GM12878 (cell line): ENCODE data around the gene ZGLP1. TPM values are rescaled to one million over a fixed set of nuclear protein-coding genes. Genes with fewer than 3 reads are reported as not detected.

Source experiments
- ATAC-seq: fragments of 200-7000 bp; cut with Tn5 transposase; 3 replicates; pipeline ENCODE4 v1.9.1; 2020; ENCODE audit warnings: mild to moderate bottlenecking, moderate library complexity
- BruUV-seq: library from RNA; stranded (reverse); fragments of 400-500 nt; replicated peaks from 2 replicates; lab custom pipeline; 2021; lab: Mats Ljungman, UMichigan
- CTCF ChIA-PET: fragments of 300-600 bp; sonication (Branson Sonifier 250); formaldehyde crosslinking; extraction: SDS; loops from one replicate; lab custom pipeline; 2021; ENCODE audit warnings: inconsistent platforms; lab: Yijun Ruan, JAX
- POLR2A ChIA-PET: fragments of 350-600 bp; formaldehyde crosslinking; extraction: SDS; loops from one replicate; lab custom pipeline; 2021; ENCODE audit warnings: inconsistent platforms; lab: Charles Lee
- RAD21 ChIA-PET: fragments of 300-600 bp; sonication (Branson Sonifier 250); formaldehyde crosslinking; loops from one replicate; lab custom pipeline; 2023; ENCODE audit warnings: antibody characterized with exemption; ENCODE audit not compliant: unreplicated experiment; lab: Charles Lee
- SMC1A ChIA-PET: fragments of 300-600 bp; sonication (Branson Sonifier 250); formaldehyde crosslinking; loops from one replicate; lab custom pipeline; 2023; ENCODE audit not compliant: unreplicated experiment, uncharacterized antibody; lab: Charles Lee
- DNase-seq: peaks from one replicate; pipeline ENCODE4 v3.0.0-alpha.2; 2011; ENCODE audit warnings: low read depth, low spot score
- FAIRE-seq: peaks from 3 replicates; lab custom pipeline; 2011; peaks lifted over from hg19 to GRCh38; lab: Jason Lieb, UNC
- H2AFZ ChIP-seq: 2 replicates; pipeline ENCODE4 v1.6.0; 2011; ENCODE audit warnings: low read depth, low read length, control low read depth; ENCODE audit not compliant: control insufficient read depth
- H3K27ac ChIP-seq: 2 replicates; pipeline ENCODE4 v1.5.1; 2011; ENCODE audit warnings: control low read depth; ENCODE audit not compliant: control insufficient read depth, insufficient read depth
- H3K27me3 ChIP-seq, 2 experiments: replicated peaks in 1 of 2; 2 replicates each; pipeline versions ENCODE4 v1.6.0 to v1.6.1; 2011; ENCODE audit warnings: low read length in 1 of 2; ENCODE audit not compliant: control insufficient read depth in 2 of 2, insufficient read depth in 2 of 2
- H3K36me3 ChIP-seq, 2 experiments: 2 replicates each; pipeline ENCODE4 v1.5.1; 2011; ENCODE audit warnings: low read length in 1 of 2; ENCODE audit not compliant: control insufficient read depth in 2 of 2, insufficient read depth in 2 of 2
- H3K4me1 ChIP-seq: 2 replicates; pipeline ENCODE4 v1.6.1; 2011; ENCODE audit warnings: mild to moderate bottlenecking, low read length, moderate library complexity, mixed read lengths; ENCODE audit not compliant: control insufficient read depth, insufficient read depth
- H3K4me2 ChIP-seq: 2 replicates; pipeline ENCODE4 v1.6.0; 2011; ENCODE audit warnings: control low read depth; ENCODE audit not compliant: control insufficient read depth, insufficient read depth
- H3K4me3 ChIP-seq: fragments of 200-600 bp; sonication (generic); 2 replicates; pipeline ENCODE4 v1.5.1; 2016
- H3K79me2 ChIP-seq: 2 replicates; pipeline ENCODE4 v1.6.0; 2011; ENCODE audit warnings: low read length; ENCODE audit not compliant: control insufficient read depth, insufficient read depth
- H3K9ac ChIP-seq: 2 replicates; pipeline ENCODE4 v1.8.0; 2011; ENCODE audit warnings: low read length, control low read depth, mixed read lengths; ENCODE audit not compliant: control insufficient read depth, insufficient read depth
- H3K9me3 ChIP-seq: replicated peaks from 3 replicates; pipeline ENCODE4 v1.5.1; 2011; ENCODE audit warnings: mild to moderate bottlenecking, low read length; ENCODE audit not compliant: control insufficient read depth, insufficient read depth
- H4K20me1 ChIP-seq: 2 replicates; pipeline ENCODE4 v1.6.0; 2011; ENCODE audit not compliant: control insufficient read depth, insufficient read depth
- BCL11A ChIP-seq: IDR thresholded peaks from 2 replicates; pipeline ENCODE4 v1.6.1; 2011; ENCODE audit warnings: low read depth, low read length
- BHLHE40 ChIP-seq, 2 experiments: fragments of 450-650 bp in 1 of 2; IDR thresholded peaks; 2 replicates each; pipeline ENCODE4 v1.6.1; 2011 to 2017; ENCODE audit warnings: low read depth in 2 of 2, borderline replicate concordance in 1 of 2, improper control_type of control experiment in 1 of 2, low read length in 1 of 2, mild to moderate bottlenecking in 1 of 2
- EP300 ChIP-seq, 2 experiments: fragments of 150-350 bp in 1 of 2; IDR thresholded peaks; 2 replicates each; pipeline ENCODE4 v1.6.1; 2011 to 2012; ENCODE audit warnings: low read depth in 2 of 2, low read length in 2 of 2, borderline replicate concordance in 1 of 2, improper control_type of control experiment in 1 of 2, inconsistent platforms in 1 of 2; ENCODE audit not compliant: control insufficient read depth in 1 of 2
- ESRRA ChIP-seq: IDR thresholded peaks from 2 replicates; pipeline ENCODE4 v1.6.1; 2012; ENCODE audit warnings: mild to moderate bottlenecking, low read length, improper control_type of control experiment
- MAX ChIP-seq: IDR thresholded peaks from 2 replicates; pipeline ENCODE4 v1.6.1; 2012; ENCODE audit warnings: low read depth, low read length, improper control_type of control experiment
- MEF2B ChIP-seq: fragments of 450-650 bp; IDR thresholded peaks from 2 replicates; pipeline ENCODE4 v1.6.1; 2018; ENCODE audit warnings: mild to moderate bottlenecking, moderate library complexity; ENCODE audit not compliant: partially characterized antibody, poor library complexity, severe bottlenecking
- NFYA ChIP-seq: IDR thresholded peaks from 2 replicates; pipeline ENCODE4 v1.6.1; 2011; ENCODE audit warnings: low read depth, mild to moderate bottlenecking, low read length, improper control_type of control experiment, borderline replicate concordance
- POLR2AphosphoS5 ChIP-seq: IDR thresholded peaks from 2 replicates; pipeline ENCODE4 v1.6.1; 2011; ENCODE audit warnings: mild to moderate bottlenecking, low read length, inconsistent platforms
- PRDM15 ChIP-seq: fragments of 450-650 bp; formaldehyde crosslinking; IDR thresholded peaks from 2 replicates; pipeline ENCODE4 v1.4.0; 2020; ENCODE audit warnings: mild to moderate bottlenecking, moderate library complexity
- SKIL ChIP-seq: fragments of 450-650 bp; IDR thresholded peaks from 2 replicates; pipeline ENCODE4 v1.6.1; 2017; ENCODE audit warnings: mild to moderate bottlenecking, low read depth, inconsistent platforms; ENCODE audit not compliant: poor library complexity, severe bottlenecking
- SPI1 ChIP-seq: IDR thresholded peaks from 2 replicates; pipeline ENCODE4 v1.6.1; 2011; ENCODE audit warnings: low read depth, mild to moderate bottlenecking, low read length, moderate library complexity, borderline replicate concordance; ENCODE audit not compliant: insufficient read depth
- ZBTB33 ChIP-seq: fragments of 450-650 bp; IDR thresholded peaks from 2 replicates; pipeline ENCODE4 v1.6.1; 2017; ENCODE audit warnings: mild to moderate bottlenecking
- WGBS: methylation state at CpG from one replicate; pipeline ENCODE4 v1.1.6; 2016; ENCODE audit warnings: low lambda C conversion rate; ENCODE audit not compliant: insufficient replicate concordance, insufficient coverage; ENCODE audit errors: missing lambda C conversion rate; 5-methylcytosine and 5-hydroxymethylcytosine counted together
- in situ Hi-C: fragments of 300-500 bp; cut with MboI; formaldehyde crosslinking; loops from 9 replicates; pipeline ENCODE4 v1.14.3; 2018; ENCODE audit warnings: mixed read lengths
- intact Hi-C: fragments of 100-400 bp; cut with micrococcal nuclease; formaldehyde crosslinking; loops from one replicate; pipeline ENCODE4 v1.14.2; 2022; ENCODE audit not compliant: unreplicated experiment
- polyA plus RNA-seq, 11 experiments: library from polyadenylated mRNA; depleted of rRNA in 4 of 11; unstranded in 6 of 11; stranded (reverse) in 5 of 11; fragments of >200 nt; fragmentation: Nextera tagmentation in 4 of 11; fragmentation: Illumina TruSeq in 1 of 11; extraction: Ambion mirVana in 4 of 11; extraction: Trizol in 1 of 11; gene quantifications; 1 replicate in 1 of 11; 2 replicates in 10 of 11; pipeline versions ENCODE4 v1.2.1 to v1.2.3, GENCODE V29; 2011 to 2016; ENCODE audit warnings: inconsistent platforms in 2 of 11, missing spikeins in 2 of 11, low read depth in 1 of 11
- total RNA-seq, 4 experiments: library from RNA; depleted of rRNA in 3 of 4; stranded (reverse); fragments of >200 nt in 3 of 4; fragmentation: Illumina TruSeq in 1 of 4; extraction: Trizol in 1 of 4; gene quantifications; 2 replicates each; pipeline versions ENCODE4 v1.2.1 to v1.2.3, GENCODE V29; 2013 to 2021

ZGLP1 gene
- total and polyA plus RNA-seq, 10 of the 15 experiments (the other 5 are each of a cell fraction or from before 2014, with no cell fraction given): 0.29 to 5.6 (median 1.3) TPM

- TSS peak; percentile 88 for BruUV-seq
- 0 out of 4 replicates have a peak, but pooled peaks of 1 of the 2 experiments have one; percentile 63 for TF ChIP-seq EP300 (IDR thresholded peaks at IDR 0.05; ENCODE audit: borderline replicate concordance in 1 of 2, control insufficient read depth in 1 of 2, low read depth in 2 of 2, low read length in 2 of 2)
- TF ChIP-seq POLR2AphosphoS5: peak; percentile 65; the same call in 1 of the 2 replicates
- TF ChIP-seq BHLHE40 (IDR thresholded peaks at IDR 0.05; ENCODE audit: borderline replicate concordance in 1 of 2, low read depth in 2 of 2, low read length in 1 of 2): peak; percentile 51 to 68; a peak in 3 of 4 replicates
- TF ChIP-seq SKIL: peak; percentile 96
- no peak for TF ChIP-seq MAX
- peak; percentile 60 for TF ChIP-seq MEF2B
- TF ChIP-seq NFYA: no peak
- peak; percentile 83 for TF ChIP-seq SPI1
- TF ChIP-seq ZBTB33: no peak
- TF ChIP-seq BCL11A: 0 out of 2 replicates have a peak, but pooled peaks have one; percentile 5
- peak; percentile 22; the same call in 1 of the 2 replicates for TF ChIP-seq PRDM15
- no peak for TF ChIP-seq ESRRA
Observed at GRCh38 chr19:10271543-10272086, 38.0 kb downstream of the ZGLP1 start.

More at GRCh38 chr19:10271543-10272086, 38.0 kb downstream of the ZGLP1 start:
- H3K27me3 ChIP-seq: no peaks in the 10 kb centered on the region
- peak overlapping the region; percentile 98 for H3K27ac ChIP-seq
- SMC1A ChIA-PET: interaction anchor here (0.5 to 8.5 kb wide), 26 partner anchors 9 to 167 kb away, joined by 3 to 158 read pairs (median 6); partner anchors contain the start of genes FDX2, ICAM4, ICAM5 and MRPL4
- H3K79me2 ChIP-seq: peaks cover 54% of the 10 kb centered on the region
- intact Hi-C loops (loop anchor here (2.0 to 5.0 kb wide), 2 partner anchors 61 to 109 kb away; partner anchors contain the start of genes RAVER1 and TYK2), in situ Hi-C loops (no loop called here)
- RAD21 ChIA-PET: interaction anchor here (0.7 to 6.1 kb wide), 32 partner anchors 9 to 190 kb away, joined by 3 to 206 read pairs (median 6); partner anchors contain the start of genes ANGPTL6, CDC37, DNMT1 and ICAM4
- peak overlapping the region; percentile 89 for H3K9ac ChIP-seq
- DNase-seq (no peak), ATAC-seq (peak; percentile 58), FAIRE-seq (peak; percentile 75)
- no peaks in the 10 kb centered on the region; the same call in 1 of the 2 replicates for H3K4me1 ChIP-seq
- CTCF ChIA-PET: interaction anchor here (0.8 to 11.2 kb wide), 28 partner anchors 9 to 301 kb away, joined by 3 to 370 read pairs (median 4); partner anchors contain the start of genes CDC37, ICAM4, ICAM5 and TYK2
- no peaks in the 10 kb centered on the region for H3K9me3 ChIP-seq
- under 1% methylated on average over 12 of the region's 12 CpGs for WGBS
- peak overlapping the region; percentile 99 for H3K4me2 ChIP-seq
- POLR2A ChIA-PET: interaction anchor here (0.6 to 4.7 kb wide), 27 partner anchors 11 to 286 kb away, joined by 3 to 108 read pairs (median 4); partner anchors contain the start of genes ANGPTL6, FDX2, ICAM4 and ICAM5
- peak overlapping the region; percentile 92 for H3K4me3 ChIP-seq
- no peaks in the 10 kb centered on the region for H4K20me1 ChIP-seq
- H2AFZ ChIP-seq: no peak overlapping the region
- H3K36me3 ChIP-seq: peaks cover 6 to 10% of the 10 kb centered on the region in 2 experiments; a peak in 3 of 4 replicates
